HG02884 (cell line): ENCODE measurements around the gene RAX.
A peak's percentile ranks its signal among the peaks of the same experiment; 100 is the strongest.

Experiments used
- ATAC-seq: cut with Tn5 transposase; IDR thresholded peaks from one replicate; pipeline ENCODE4 v1.9.1; 2021; ENCODE audit warnings: mild to moderate bottlenecking, moderate library complexity; ENCODE audit not compliant: unreplicated experiment

RAX gene

GRCh38 chr18:59272891-59273758 lies at the start of gene RAX:
Gene RAX (minus strand): TSS chr18:59273454. CDS start chr18:59273206, 248 bp downstream.
- ATAC-seq, result no peak

GRCh38 chr18:59318460-59319050 lies 45.3 kb upstream of the RAX start, which contains the start of gene CPLX4:
Gene CPLX4 (minus strand): TSS chr18:59318649. CDS start chr18:59318462, 187 bp downstream.
- ATAC-seq, result no peak

DNA sequence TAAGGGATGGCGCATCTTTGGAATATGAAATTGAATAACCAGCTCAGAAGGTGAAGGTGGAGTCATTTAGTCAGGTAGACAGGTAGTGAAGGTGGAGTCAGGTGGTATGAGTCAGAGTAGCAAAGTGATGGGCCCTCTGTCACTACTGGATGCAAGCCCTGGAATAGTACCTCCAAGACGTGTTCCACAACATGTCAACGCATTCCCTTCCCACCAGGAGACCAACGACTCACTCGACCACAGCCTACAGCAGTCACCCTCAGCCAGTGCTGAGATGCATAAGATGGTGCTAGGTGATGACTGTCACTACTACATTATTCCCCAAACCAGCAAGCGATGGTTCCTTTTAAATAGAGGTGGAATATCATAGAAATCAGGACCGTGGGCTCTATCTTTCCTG lies 38.4 kb upstream of the RAX start:
- no peak for ATAC-seq

DNA sequence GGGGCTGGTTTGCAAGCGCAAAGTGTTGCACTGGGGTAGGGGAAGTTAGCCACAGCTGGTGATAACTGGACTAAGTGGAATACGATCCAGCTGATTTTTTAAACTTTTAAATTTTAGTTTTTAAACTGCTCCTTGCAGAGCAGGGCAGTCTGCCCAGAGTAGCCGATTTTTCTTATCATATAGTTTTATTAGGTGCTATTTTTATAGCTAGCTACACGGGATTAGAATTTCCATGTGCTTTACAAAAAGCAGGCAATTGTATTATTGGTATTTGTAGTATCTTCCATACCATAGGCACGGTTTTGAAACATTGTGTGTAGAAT lies 35.6 kb upstream of the RAX start:
- ATAC-seq, result no peak

DNA sequence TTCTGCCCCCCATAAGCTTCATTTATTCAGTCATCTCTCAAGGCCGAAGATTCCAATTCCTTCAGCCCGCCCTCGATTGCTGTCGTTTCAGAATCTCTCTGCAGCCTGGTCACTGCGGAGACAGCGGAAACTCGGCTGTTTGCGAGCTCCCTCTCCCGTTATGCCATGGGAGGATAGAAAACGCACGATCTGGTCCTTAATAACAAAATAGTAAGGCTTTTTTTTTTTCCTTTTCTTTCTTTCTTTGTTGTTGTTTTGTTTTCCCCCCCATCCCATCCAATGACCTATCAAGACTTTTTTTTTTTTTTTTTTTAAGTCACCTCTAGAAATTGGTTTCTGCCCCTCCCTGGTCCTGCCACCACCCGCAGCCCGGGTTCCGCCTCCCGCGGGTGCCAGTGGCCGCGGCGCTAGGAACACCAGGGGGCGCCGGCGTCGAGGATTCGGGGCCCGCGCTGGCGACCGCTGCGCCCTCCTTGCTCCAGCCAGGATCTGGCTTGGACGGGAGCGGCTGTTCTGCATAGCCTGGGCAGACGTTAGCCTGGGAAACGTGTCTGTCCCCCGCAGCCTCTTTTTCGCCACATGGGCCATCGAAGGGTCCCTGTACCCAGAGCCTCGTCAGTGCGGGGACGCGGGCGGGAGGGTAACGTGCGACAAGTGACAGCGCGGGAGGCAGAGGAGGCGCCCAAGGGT lies 35.1 kb upstream of the RAX start:
- peak; percentile 90 for ATAC-seq

- no peak for ATAC-seq
These were observed 33.4 kb upstream of the RAX start for GRCh38 chr18:59306640-59307039.

DNA sequence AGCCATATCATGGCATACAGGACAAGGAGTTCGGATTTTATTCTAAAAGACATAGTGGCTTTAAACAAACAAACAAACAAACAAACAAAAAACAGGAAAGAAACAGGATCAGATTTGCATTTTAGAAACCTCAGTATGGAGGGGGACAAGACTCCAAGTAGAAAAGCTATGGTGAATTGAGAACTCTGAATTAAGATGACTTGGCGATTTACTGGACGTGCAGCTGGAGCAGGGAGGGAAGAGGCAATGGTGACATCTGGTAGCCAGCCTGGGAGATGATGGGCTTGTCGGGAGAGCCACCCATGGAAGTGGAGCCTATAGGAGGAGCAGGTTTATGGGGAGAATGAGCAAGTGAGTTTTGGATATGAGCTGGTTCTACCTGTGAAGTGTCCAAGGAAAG lies 32.0 kb upstream of the RAX start:
- no peak for ATAC-seq

DNA sequence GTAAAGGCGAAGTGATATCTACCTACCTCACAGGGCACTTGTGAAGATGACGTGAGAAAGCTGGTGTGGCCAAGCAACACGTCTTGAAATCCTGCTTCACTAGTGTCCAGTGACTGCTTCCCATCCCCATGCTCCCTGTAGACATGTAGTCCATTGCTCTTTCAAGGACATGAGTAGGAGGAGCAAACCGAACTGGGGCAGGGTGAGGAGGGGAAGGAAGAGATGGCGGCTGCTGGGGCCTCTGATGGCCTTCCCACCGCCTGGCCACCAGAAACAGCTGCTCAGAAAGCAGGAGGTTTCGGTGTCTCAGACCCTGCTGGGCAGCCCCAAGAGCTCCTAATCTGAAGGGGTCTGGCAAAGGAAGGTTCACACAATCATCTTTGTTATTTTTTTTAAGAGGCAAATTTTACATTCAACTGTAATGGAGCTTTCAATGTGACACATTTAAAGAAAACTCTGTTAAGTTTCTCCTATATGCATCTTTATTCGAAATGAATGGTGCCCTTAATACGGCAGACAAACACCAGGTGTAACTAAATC lies 30.5 kb upstream of the RAX start:
- no peak for ATAC-seq

GRCh38 chr18:59303006-59303405 lies 29.8 kb upstream of the RAX start:
- no peak for ATAC-seq

- ATAC-seq, result no peak
These were observed 28.7 kb upstream of the RAX start for GRCh38 chr18:59301929-59302328.

GRCh38 chr18:59300676-59301285 lies 27.5 kb upstream of the RAX start:
- ATAC-seq, result no peak

DNA sequence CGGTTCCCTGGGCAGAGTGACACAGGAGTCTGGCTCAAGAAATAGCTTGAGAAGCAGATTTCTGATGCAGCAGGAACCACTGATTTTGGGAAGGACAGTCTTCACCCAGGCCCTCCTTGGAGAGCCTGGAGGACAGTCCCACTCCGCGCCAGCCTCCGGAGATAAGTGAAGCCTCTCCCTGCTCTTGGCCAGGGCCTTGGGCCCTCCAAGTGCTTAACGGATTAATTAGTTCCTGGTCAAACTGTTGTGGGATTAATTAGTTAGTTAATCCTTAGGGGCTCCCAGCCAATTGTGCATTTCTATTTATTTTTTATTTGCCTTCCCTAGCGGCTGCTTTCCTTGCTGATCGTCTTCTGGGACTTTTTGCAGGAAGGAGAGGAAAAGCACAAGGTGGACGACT lies 25.6 kb upstream of the RAX start:
- no peak for ATAC-seq

GRCh38 chr18:59293317-59293716 lies 20.1 kb upstream of the RAX start:
- ATAC-seq, result no peak

GRCh38 chr18:59286341-59286740 lies 13.1 kb upstream of the RAX start:
- no peak for ATAC-seq

GRCh38 chr18:59282341-59282740 lies 9.1 kb upstream of the RAX start:
- ATAC-seq, result no peak

DNA sequence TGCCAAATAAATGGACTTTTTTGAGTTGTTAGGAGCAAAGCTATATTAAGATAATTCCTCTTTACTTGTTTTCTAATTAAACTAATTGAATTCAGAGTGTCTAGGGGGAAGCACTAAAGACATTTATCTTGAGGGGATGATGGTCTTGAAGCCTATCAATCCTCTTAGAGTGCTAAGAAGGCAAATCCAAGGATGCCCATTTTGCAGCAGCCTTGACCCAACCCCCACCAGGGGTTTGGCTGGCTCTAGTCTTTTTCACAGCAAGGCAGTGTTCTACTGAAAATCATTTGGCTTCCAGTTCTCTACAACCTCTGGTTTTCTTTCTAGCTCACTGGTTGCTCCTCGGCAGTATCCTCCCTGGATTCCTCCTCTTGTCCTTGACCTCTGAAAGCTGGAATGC lies 6.5 kb upstream of the RAX start:
- no peak for ATAC-seq

DNA sequence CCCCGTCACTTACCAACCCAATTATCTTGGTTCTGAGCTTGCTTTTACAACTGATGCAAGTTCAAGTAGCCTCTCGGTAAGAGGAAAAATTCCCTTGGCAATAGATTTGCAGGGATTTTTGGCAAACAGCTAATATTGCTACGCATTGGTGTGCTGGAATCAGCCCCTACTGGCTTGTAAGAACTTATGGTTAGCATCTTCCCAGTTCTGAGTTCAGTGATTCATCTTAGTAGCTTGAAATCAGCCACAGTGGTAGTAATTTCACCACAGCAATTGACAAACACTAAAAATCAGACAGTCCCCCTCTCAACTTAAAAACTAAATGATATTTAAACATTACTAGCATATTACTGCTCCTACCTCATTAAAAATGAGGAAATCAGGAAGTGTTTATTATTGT lies 5.9 kb upstream of the RAX start:
- no peak for ATAC-seq

GRCh38 chr18:59278793-59279192 lies 5.5 kb upstream of the RAX start:
- ATAC-seq, result no peak

- ATAC-seq, result no peak
These were observed 2.8 kb upstream of the RAX start for GRCh38 chr18:59276047-59276446.

- no peak for ATAC-seq
These were observed 2.2 kb upstream of the RAX start for GRCh38 chr18:59275406-59275949.

- no peak for ATAC-seq
These were observed 1.3 kb upstream of the RAX start for GRCh38 chr18:59274533-59274928.
